ENCODE data around the gene HYPK. TPM values are rescaled to one million over a fixed set of nuclear protein-coding genes. Genes with fewer than 3 reads are reported as not detected.

HYPK gene
- total and polyA plus RNA-seq, 8 donors, result 3.1 to 25.6 (median 5.3) TPM

DNA sequence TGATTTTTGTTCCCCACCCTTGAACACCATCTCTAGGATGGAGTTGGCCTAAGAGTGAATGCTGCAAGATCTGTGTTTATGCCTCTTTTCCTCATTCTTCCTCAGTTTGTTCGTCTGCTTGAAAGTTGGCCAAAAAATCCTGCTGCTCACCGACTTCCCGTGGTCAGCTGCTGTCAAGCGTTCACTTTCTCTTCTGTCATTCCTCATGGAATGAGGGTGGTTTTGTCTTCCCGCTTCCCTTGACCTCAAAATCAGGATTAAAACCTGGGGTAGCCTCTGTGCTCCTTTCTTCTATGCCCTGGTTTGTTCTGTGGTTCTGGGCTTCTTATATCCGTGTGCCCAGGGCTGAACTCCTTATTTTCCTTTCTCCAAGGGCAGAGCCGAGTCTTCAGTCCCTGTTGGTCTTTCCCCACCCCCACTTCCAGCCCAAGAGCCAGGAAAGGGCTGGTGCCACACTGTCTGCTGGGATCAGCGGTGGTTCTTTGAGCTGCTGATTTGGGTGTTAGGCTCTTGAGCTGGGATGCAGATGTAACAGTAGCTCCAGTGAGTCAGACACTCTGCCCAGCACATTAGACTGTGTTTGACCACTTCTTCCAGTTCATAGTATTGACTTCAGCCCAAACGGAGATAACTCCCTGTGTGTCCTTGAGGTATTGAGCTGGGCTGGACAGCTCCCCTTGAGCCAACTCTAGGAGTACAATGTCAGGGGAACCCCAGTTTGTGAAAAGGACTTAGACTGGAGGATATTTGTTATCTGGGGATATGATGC is 5.9 kb upstream of the HYPK start:
- no peaks in the 10 kb centered on the region for H3K9me3 ChIP-seq
- H3K4me3 ChIP-seq, result peak overlapping the region in 1 of 4 donors; percentile 80
- intact Hi-C loops (cut with DNase I), result no loop called here
- H3K27ac ChIP-seq, result peak overlapping the region in 2 of 4 donors; percentile 26 to 98
- FAIRE-seq, result no peak
- TF ChIP-seq, protein P1, sequence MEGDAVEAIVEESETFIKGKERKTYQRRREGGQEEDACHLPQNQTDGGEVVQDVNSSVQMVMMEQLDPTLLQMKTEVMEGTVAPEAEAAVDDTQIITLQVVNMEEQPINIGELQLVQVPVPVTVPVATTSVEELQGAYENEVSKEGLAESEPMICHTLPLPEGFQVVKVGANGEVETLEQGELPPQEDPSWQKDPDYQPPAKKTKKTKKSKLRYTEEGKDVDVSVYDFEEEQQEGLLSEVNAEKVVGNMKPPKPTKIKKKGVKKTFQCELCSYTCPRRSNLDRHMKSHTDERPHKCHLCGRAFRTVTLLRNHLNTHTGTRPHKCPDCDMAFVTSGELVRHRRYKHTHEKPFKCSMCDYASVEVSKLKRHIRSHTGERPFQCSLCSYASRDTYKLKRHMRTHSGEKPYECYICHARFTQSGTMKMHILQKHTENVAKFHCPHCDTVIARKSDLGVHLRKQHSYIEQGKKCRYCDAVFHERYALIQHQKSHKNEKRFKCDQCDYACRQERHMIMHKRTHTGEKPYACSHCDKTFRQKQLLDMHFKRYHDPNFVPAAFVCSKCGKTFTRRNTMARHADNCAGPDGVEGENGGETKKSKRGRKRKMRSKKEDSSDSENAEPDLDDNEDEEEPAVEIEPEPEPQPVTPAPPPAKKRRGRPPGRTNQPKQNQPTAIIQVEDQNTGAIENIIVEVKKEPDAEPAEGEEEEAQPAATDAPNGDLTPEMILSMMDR (IDR thresholded peaks at IDR 0.05), result no peak
- H3K4me1 ChIP-seq, result peaks cover 20 to 39% (median 20%) of the 10 kb centered on the region in 3 donors
- peak in 1 of 6 donors; percentile 31 for DNase-seq
- no peak for ATAC-seq
- peaks cover 5 to 30% (median 7%) of the 10 kb centered on the region in 3 donors for H3K36me3 ChIP-seq
- no peaks in the 10 kb centered on the region for H3K27me3 ChIP-seq
- WGBS, 2 donors, result 47 to 50% methylated on average over 9 of the region's 9 CpGs

DNA sequence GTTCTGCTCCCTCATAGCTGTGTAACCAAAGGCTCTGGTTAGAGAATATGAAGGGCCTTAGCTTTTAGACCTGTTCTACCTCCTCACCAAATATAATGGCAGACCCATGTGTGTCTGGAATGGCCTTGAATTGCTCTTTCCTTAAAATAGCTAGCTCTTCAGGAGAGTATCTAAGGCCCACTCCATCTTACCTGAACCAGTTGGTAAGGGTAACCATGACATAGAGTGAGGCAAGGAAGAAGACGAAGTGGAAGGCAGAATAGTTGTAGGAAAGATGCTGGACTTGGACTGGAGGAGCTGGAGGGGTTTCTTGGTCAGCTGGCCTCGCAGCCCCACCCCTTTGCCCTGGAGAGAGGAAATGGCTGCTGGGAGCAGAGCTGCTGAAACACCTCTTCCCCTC is 5.2 kb upstream of the HYPK start:
- intact Hi-C loops (cut with DNase I), result no loop called here
- WGBS, 2 donors, result 87 to 98% methylated on average over 2 of the region's 2 CpGs
- Histone ChIP-seq H3K36me3 (peaks cover 5 to 33% (median 7%) of the 10 kb centered on the region in 3 donors), H3K4me3 (no peak overlapping the region), H3K4me1 (peaks cover 20 to 47% (median 26%) of the 10 kb centered on the region in 3 donors), H3K9me3 (no peaks in the 10 kb centered on the region), H3K27ac (peak overlapping the region in 2 of 4 donors; percentile 26 to 98), H3K27me3 (no peaks in the 10 kb centered on the region)
- ATAC-seq, result no peak
- TF ChIP-seq, protein P1 (IDR thresholded peaks at IDR 0.05), result no peak
- FAIRE-seq, result no peak
- DNase-seq, result no peak

DNA sequence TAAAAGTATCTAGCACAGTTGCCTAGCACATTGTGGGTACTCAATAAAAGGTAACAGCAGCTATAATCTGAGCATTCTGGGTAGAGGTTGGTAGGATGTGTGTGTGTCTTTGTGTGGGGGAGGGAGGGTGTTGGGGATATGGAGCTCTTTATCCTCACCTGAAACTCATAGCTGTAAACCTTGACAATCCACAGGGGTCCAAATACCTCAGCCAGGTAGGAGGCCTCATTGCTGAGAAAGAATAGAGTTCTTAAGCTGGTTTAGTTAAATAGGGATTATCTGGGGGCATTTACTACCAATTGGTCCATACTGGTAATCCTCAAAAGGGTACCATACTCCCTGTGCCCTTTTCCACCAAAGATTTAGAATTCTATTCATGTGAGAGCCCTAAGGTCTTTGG is 4.4 kb upstream of the HYPK start:
- intact Hi-C loops (cut with DNase I), result no loop called here
- Histone ChIP-seq H3K36me3 (peaks cover 5 to 33% (median 7%) of the 10 kb centered on the region in 3 donors), H3K4me1 (peaks cover 20 to 47% (median 27%) of the 10 kb centered on the region in 3 donors), H3K27me3 (no peaks in the 10 kb centered on the region), H3K27ac (no peak overlapping the region), H3K9me3 (no peaks in the 10 kb centered on the region), H3K4me3 (no peak overlapping the region)
- ATAC-seq (no peak), DNase-seq (no peak), FAIRE-seq (no peak)
- TF ChIP-seq, protein P1 (IDR thresholded peaks at IDR 0.05), result no peak

DNA sequence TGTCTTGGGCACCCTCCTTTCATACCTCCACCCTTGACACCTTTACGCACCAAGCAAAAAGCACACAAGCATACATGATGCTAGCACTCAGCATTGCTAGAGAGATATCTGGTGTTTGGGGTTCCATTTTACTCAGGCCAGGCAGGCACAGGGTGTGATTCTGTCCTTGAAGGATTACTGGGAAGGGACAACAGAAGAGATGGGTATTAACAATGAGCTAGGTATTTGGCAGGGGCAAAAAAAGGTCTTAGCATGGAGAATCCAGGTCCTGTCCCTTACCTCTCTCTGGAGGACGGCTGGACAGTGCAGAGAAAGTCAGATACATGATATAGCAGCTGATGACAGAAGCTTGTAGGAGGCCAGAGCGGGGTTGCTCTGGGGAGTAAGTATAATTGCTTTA is 3.8 kb upstream of the HYPK start:
- ATAC-seq (no peak), FAIRE-seq (no peak), DNase-seq (no peak)
- Histone ChIP-seq H3K36me3 (peaks cover 5 to 33% (median 7%) of the 10 kb centered on the region in 3 donors), H3K9me3 (no peaks in the 10 kb centered on the region), H3K4me1 (peaks cover 20 to 51% (median 27%) of the 10 kb centered on the region in 3 donors), H3K27me3 (no peaks in the 10 kb centered on the region), H3K27ac (no peak overlapping the region), H3K4me3 (no peak overlapping the region)
- intact Hi-C loops (cut with DNase I), result no loop called here
- WGBS, 2 donors, result 88 to 92% methylated on average over 3 of the region's 3 CpGs
- TF ChIP-seq, protein P1 (IDR thresholded peaks at IDR 0.05), result no peak

Measured in pancreas (tissue), 10 donors.